ENCODE results near the gene MEGF6.

Gene MEGF6

DNA sequence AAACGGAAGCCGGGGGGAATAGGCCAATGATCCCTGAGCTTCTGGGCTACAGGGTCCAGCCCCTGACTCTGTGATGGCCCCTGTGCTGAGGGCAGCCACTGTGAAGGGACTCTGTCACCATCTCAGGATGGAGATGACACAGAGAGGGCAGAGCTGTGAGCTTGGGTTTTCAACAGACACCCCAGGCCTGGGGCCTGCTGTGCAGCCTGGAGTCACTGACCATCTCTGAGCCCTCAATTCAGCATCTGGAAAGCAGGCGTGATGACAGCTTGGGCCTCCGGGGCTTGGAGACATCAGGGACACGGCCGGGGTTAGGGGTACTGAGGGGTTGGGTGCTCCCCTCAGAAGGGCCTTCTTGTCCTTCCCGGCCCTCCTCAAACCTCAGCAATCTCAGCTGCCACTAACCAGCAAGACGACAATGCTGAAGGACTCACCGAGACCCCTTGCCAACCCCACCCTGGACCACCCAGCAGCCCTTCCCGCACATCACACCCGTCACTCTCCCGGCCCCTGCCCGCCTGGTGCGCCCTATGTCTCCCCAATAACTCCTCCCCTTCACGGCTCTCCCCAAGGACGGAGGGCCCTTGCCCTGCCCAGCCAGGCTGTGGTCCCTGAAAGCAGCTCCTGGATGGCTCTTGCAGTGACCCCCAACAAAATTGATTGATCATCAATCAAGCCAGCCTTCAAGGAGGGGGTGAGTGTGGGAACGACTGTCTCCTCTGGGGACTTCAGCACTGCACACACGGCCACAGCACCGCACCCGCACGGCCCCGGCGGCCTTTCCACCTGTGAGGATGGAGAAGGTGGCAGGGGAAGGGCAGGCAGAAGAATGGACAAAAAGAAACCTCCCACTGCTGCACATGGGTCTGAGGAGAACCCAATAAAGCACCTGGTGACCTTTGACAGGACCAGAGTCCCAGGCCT lies 4.3 kb downstream of the MEGF6 start:
- DNase-seq, result no peak

GRCh38 chr1:3604997-3605823 lies 6.1 kb downstream of the MEGF6 start:
- no peak for DNase-seq

DNA sequence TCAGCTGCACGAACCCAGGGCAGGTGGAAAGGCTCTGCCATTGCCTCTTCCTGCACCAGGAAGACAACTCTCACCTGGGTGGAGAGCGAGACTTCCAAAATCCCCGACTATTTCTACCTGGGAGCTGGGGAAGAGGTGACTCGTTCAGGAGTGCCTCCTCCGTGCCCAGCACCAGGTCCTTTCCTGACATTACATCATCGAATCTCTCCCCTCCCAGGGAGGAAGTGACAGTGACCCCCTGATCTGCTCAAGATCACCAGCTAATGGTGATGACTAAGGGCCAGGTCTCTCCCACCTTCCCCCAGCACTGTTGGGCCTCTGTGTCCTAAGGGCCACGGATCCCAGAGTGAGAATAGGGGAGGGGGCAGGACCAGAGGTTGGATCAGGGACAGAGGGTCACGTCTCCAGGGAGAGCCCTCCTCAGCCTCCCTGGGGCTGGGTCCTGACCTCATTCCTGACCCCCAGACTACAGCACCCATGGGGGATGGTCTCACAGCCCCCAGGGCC lies 6.8 kb downstream of the MEGF6 start:
- DNase-seq, result no peak

DNA sequence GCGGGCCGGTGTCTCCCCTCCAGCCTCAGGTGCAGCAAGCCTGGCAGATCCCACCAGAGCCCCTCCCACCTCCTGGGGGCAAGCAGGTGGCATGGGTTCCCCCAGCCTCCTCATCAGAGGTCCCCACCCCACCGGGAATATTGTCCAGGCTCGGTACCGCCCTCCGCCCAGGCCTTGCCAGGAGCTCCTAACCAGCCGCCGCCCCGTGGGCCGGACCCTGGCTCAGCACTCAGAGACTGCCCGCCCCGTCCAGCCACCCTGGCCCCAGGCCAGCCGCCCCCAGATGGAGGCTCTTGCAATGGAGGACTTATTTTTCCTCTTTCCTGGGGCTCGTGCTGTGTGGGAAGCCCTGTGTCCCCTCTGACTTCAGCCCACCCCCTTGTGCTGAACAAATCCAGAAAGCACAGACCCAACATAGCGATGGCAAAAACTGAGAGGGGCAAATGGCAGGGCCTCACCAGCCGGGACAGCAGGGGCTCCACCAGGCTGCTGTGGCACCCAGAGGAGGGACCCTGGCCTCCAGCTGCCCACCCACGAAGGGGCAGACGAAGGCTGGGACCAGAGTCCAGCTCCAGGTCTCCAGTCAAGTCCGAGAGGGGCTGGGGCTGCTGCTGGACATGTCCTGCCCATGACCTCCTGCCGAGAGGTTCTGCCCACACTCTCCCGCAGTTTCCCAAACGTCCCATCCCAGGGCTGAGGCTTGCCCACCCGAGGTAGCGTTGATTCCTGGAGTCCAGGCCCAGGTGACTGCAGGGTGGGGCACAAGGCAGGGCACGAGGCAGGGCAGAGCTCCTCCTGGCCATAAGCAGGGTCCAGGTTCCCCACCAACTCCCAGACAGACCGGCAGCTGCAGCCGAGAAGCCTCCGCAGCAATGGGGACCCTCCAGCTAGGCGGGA lies 7.5 kb downstream of the MEGF6 start:
- DNase-seq, result no peak

- no peak for DNase-seq
These were observed 8.2 kb downstream of the MEGF6 start for GRCh38 chr1:3603156-3603555.

DNA sequence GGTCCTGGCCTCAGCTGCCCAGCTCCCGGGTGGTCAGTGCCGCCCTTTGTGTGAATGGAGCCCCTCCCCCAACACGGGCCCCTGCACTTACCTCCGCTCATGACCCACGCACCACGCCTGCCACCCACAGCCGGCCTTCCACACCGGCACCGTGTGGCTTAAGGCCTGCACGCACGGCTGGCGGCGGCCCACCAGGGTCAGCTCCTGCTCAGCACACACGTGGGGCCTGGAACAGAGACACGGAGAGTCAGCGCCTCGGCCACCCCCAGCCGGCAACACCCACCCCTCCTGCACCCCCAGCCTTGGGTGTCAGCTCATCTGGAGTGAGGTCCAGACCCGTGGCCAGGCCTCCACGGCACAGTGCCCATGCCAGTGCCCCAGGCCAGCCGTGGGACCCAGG lies 8.9 kb downstream of the MEGF6 start:
- no peak for DNase-seq

DNA sequence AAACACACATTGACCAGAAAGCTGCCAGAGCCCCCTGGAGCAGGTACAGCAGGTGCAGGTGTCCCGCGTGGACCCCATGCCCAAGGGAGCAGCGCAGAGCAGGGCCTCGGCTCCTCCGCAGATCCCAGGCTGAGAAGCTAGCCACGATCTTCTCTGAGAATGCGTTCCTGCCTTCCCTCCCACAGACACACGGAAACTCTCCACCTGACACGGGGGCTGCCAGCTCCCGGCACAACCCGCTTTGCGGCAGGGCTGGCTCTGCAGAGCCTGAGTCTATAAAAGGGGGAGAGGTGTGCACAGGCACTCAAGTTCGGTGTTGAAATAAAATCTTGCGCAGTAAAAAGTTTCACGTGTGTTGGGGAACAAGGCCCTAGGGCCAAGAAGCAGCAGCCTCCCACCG lies 9.6 kb downstream of the MEGF6 start:
- DNase-seq, result no peak

- DNase-seq, result no peak
These were observed 11.0 kb downstream of the MEGF6 start for GRCh38 chr1:3600354-3600753.

- no peak for DNase-seq
These were observed 11.5 kb downstream of the MEGF6 start for GRCh38 chr1:3599816-3600215.

DNA sequence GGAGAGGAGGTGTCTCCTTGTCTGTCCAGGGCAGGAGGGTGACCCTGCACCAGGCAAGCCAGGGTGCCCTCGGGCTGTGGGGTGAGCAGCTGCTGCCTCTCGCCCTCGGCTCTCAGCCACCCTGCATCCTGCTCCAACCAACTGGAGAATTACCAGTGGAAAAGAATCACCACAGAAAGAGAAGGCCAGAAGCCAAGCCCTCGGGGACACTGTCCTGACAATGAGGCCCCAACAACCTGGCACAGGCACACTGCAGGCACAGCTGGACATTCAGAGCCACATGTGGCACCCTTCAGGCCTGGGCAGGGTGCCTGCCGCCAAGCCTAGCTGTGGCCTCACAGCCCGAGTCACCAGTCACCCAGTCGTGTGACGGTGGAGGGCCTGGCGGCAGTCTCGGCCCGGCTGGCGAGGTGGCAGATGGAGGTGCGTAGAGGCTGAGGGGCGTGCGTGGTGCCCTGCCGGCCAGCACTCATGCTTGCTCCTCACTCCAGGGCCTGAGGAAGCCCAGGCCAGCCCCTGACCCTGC lies 12.0 kb downstream of the MEGF6 start:
- no peak for DNase-seq

DNA sequence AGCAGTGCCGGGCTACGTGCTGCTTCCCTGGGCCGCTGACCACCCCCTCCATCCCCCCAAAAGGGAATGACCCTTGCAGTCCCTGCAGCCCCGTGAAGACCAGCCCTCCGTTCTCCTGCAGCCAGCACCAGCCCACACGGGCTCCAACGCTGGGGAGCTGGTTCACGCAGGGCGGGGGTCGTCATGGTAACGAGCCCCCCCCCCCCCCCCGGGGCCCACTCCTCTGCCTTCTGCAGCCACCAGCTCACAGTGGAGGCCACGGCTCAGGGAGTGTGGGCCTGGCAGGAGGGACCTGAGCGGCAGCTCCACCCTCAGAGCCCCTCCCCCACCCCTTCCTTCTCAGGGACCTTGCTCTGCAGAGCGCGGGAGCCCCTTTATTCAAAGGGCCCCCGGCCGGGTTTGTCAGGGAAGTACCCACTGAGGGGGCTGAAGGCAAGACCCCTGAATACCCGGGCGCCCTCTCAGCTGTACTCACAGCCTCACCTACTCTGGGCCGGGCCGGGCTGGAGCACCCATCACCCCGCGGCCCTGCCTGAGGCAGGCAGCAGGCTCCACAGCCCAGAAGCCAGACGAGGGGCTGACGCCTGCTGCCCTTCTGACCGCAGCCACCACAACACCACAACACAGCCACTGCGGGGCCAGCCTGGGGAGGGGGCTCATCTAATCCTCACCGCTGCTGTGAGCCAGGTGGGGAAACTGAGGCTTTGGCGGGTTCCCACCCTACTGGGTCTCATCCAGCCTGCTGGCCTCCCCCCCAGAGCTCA lies 12.6 kb downstream of the MEGF6 start:
- DNase-seq, result no peak

DNA sequence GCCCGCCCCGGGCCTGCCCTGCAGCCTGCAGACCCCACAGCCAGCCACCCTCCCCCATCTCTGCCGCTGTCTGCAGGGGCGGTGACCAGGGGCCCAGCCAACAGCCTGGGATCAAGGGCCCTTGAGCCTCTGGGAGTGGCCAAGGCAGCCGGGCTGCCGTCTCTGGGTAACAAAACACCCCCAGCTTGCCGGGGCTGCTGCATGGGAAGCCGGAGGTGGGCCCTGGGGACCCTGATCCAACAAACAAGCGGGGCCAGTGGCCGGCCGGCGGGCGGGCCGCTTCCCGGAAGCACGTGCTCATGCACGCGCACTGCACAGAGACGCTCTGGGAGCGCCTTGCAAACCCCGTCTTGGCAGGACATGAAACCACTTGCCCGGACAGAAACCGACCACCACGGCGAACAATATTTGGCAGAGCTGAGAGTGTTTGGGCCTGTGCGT lies 13.2 kb downstream of the MEGF6 start:
- DNase-seq, result no peak

- DNase-seq, result no peak
These were observed 13.7 kb downstream of the MEGF6 start for GRCh38 chr1:3597599-3597964.

GRCh38 chr1:3596663-3597598 lies 14.4 kb downstream of the MEGF6 start:
- no peak for DNase-seq

- no peak for DNase-seq
These were observed 15.4 kb downstream of the MEGF6 start for GRCh38 chr1:3595949-3596348.

GRCh38 chr1:3594706-3595377 lies 16.5 kb downstream of the MEGF6 start:
- no peak for DNase-seq

GRCh38 chr1:3593745-3594144 lies 17.6 kb downstream of the MEGF6 start:
- no peak for DNase-seq

DNA sequence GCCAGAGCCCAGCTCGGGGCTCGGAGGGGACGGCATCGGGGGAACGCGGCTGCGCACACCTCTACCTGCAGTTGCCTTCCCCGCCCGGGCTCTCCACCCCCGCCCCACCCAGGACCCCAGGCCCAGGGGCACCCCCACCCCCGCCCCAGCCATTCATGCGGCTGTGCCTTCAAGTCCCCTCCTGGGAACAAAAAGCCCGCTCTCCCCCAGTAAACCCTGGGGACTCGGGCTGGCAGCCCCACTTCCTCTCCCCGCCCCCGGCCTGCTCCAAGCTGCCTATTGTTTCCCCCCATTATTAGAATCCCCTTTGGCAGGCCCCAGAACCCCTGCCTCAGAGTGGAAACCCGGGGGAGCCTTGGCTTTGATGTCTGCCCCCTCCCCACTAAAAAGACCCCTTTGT lies 18.0 kb downstream of the MEGF6 start:
- no peak for DNase-seq

GRCh38 chr1:3590951-3591865 lies 20.1 kb downstream of the MEGF6 start:
- DNase-seq, result no peak
